Activated CD4-positive, alpha-beta memory T cell treated with anti-CD3 and anti-CD28 coated beads for 36 hours (primary cell): Measurements from ENCODE around the gene ZNF276. TPM values are rescaled to one million over a fixed set of nuclear protein-coding genes. Genes with fewer than 3 reads are reported as not detected.
A peak's percentile ranks its signal among the peaks of the same experiment; 100 is the strongest.

Source experiments
- CTCF ChIA-PET: fragments of 350-600 bp; sonication (Branson Sonifier 250); formaldehyde crosslinking; loops from one replicate; lab custom pipeline; 2021; ENCODE audit warnings: antibody characterized with exemption, inconsistent platforms; lab: Charles Lee
- POLR2A ChIA-PET: fragments of 350-600 bp; sonication (Branson Sonifier 250); formaldehyde crosslinking; loops from one replicate; lab custom pipeline; 2021; ENCODE audit warnings: antibody characterized with exemption; lab: Charles Lee
- DNase-seq: peaks from one replicate; pipeline ENCODE4 v3.0.0-alpha.2; 2020
- H3K27ac Mint-ChIP-seq: one replicate; pipeline ENCODE4 v1.8.0; 2021; ENCODE audit warnings: mixed read lengths
- H3K27me3 Mint-ChIP-seq: one replicate; pipeline ENCODE4 v1.8.0; 2021; ENCODE audit warnings: mixed read lengths
- H3K36me3 Mint-ChIP-seq: one replicate; pipeline ENCODE4 v1.8.0; 2021; ENCODE audit warnings: mixed read lengths
- H3K4me1 Mint-ChIP-seq: one replicate; pipeline ENCODE4 v1.8.0; 2021; ENCODE audit warnings: low read depth, mixed read lengths
- H3K4me3 Mint-ChIP-seq: one replicate; pipeline ENCODE4 v1.8.0; 2021; ENCODE audit warnings: mild to moderate bottlenecking, mixed read lengths
- H3K9me3 Mint-ChIP-seq: one replicate; pipeline ENCODE4 v1.8.0; 2021; ENCODE audit warnings: mixed read lengths
- intact Hi-C: fragments of 100-400 bp; cut with micrococcal nuclease; formaldehyde crosslinking; loops from one replicate; pipeline ENCODE4 v1.15.1; 2023
- total RNA-seq, 2 experiments: library from RNA; stranded (reverse); gene quantifications; one replicate each; pipeline ENCODE4 v1.2.3, GENCODE V29; 2021

ZNF276 gene
- total RNA-seq, 2 experiments from 2014 or later: 22.1 to 25.6 TPM

DNA sequence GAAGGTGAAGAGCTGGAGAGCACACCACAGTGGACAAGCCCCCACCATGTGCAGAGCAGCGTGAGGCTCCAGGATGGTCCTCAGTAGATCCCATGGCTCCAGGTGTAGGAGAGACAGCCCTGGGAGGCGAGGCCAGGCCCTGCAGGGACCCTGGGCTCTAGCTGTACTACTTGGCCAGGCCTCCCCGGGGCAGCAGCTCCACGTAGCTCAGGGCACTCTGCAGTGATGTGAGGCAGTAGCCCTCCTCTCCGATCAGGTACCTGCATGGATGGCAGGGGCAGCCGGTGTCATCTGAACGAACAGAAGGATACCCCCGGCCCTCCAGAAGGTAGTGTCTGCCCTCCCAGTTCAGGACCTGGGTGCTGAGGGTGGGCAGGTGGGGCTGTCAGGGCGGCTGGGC lies 13.6 kb upstream of the ZNF276 start:
- ChIA-PET POLR2A (interaction anchor here (1.7 kb wide), 1 partner anchor 17 kb away, joined by 4 read pairs; no protein-coding TSS in a partner anchor), CTCF (interaction anchor here (1.1 to 6.3 kb wide), 4 partner anchors 84 to 202 kb away, joined by 3 to 96 read pairs (median 8); no protein-coding TSS in a partner anchor)
- no peak overlapping the region for H3K4me3 Mint-ChIP-seq
- no peaks in the 10 kb centered on the region for H3K27me3 Mint-ChIP-seq
- intact Hi-C loops: no loop called here
- H3K4me1 Mint-ChIP-seq: peaks cover 3% of the 10 kb centered on the region
- H3K27ac Mint-ChIP-seq: no peak overlapping the region
- DNase-seq: no peak
- no peaks in the 10 kb centered on the region for H3K36me3 Mint-ChIP-seq
- no peaks in the 10 kb centered on the region for H3K9me3 Mint-ChIP-seq

DNA sequence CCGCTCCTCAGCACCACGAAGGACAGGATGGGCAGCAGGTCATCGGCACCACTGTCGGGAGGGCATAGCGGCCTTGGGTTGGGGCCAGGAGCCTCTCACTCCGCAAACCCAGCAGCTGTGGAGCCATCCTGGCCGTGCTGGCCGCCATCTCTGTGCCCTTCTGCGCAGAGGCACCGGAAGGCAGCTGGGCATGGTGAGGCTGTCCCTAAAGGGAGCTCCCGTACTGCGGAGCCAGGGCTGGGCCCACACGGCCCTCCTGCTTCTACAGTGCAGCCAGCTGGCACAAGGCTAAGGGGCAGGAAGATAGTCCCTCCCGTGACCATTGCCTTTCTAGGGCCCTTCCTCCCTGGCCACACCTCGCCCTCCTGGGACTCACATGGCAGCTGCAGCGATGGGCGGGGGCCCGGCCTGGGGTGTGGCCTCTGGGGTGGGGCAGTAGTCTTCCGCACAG lies 12.8 kb upstream of the ZNF276 start:
- no peak for DNase-seq
- POLR2A ChIA-PET: interaction anchor here (1.7 kb wide), 1 partner anchor 16 kb away, joined by 4 read pairs; no protein-coding TSS in a partner anchor
- H3K9me3 Mint-ChIP-seq: no peaks in the 10 kb centered on the region
- no peak overlapping the region for H3K4me3 Mint-ChIP-seq
- no peaks in the 10 kb centered on the region for H3K27me3 Mint-ChIP-seq
- intact Hi-C loops: no loop called here
- no peak overlapping the region for H3K27ac Mint-ChIP-seq
- H3K4me1 Mint-ChIP-seq: peaks cover 3% of the 10 kb centered on the region
- CTCF ChIA-PET: interaction anchor here (0.9 to 6.3 kb wide), 6 partner anchors 9 to 155 kb away, joined by 3 to 96 read pairs (median 8); no protein-coding TSS in a partner anchor
- H3K36me3 Mint-ChIP-seq: no peaks in the 10 kb centered on the region

DNA sequence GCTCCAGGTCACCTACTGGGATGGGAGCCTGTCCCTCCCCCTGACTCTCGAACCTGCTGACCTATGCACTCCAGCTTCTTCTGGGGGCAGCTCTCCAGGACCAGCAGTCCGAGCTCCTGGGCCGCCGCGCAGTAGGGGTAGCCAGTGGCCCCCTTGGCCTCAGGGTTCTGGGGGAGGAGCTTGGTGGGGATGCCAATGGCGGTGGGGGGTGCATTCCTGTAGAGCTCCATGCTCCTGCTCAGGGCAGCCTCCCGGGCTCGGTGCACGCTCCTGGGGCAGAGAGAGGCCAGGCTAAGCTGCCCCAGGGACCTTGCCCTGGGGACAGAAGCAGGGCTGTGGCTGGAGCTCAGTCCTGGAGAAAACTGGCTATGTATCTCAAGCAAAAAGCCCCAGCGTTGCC lies 12.2 kb upstream of the ZNF276 start:
- no peaks in the 10 kb centered on the region for H3K27me3 Mint-ChIP-seq
- peaks cover 3% of the 10 kb centered on the region for H3K4me1 Mint-ChIP-seq
- peaks cover 2% of the 10 kb centered on the region for H3K36me3 Mint-ChIP-seq
- H3K9me3 Mint-ChIP-seq: no peaks in the 10 kb centered on the region
- H3K4me3 Mint-ChIP-seq: no peak overlapping the region
- DNase-seq: no peak
- H3K27ac Mint-ChIP-seq: no peak overlapping the region
- ChIA-PET CTCF (interaction anchor here (0.9 to 6.3 kb wide), 5 partner anchors 9 to 151 kb away, joined by 3 to 96 read pairs (median 12); no protein-coding TSS in a partner anchor), POLR2A (interaction anchor here (1.7 kb wide), 1 partner anchor 15 kb away, joined by 4 read pairs; no protein-coding TSS in a partner anchor)
- intact Hi-C loops: no loop called here

DNA sequence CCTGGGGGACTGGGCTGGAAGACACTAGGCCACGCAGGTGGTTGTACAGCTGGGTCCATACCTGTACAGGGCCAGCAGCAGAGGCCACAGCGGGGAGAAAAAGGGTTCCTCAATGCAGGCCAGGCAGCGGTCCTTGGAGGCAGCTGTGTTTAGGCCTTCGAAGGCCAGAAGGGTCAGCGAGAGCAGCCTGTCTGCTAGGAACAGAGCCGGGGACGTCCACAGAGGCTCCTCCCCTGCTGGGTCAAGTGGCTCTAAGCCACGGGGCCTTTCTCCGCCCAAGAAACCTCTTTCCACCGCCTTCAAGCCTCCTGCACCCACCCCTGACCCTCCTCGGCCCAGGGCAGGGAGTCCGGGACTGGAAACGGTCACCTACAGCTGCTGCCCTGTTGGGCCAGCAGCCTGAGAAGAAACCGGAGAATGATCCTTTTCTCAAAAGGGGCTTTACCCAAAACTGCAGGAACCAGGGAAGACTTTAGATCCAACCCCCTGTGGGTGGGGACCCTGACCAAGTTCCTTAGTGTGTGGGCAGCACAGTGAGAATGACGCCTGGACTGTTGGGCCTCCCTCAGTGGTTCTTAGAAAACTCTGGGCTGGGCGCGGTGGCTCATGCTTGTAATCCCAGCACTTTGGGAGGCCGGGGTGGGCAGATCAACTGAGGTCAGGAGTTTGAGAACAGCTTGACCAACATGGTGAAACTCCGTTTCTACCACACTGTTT lies 11.5 kb upstream of the ZNF276 start:
- H3K9me3 Mint-ChIP-seq: no peaks in the 10 kb centered on the region
- no peak overlapping the region for H3K4me3 Mint-ChIP-seq
- H3K4me1 Mint-ChIP-seq: peaks cover 4% of the 10 kb centered on the region
- no peak for DNase-seq
- ChIA-PET POLR2A (interaction anchor here (0.8 kb wide), 1 partner anchor 15 kb away, joined by 4 read pairs; no protein-coding TSS in a partner anchor), CTCF (interaction anchor here (0.9 to 6.3 kb wide), 4 partner anchors 10 to 82 kb away, joined by 3 to 96 read pairs (median 12); no protein-coding TSS in a partner anchor)
- peaks cover 7% of the 10 kb centered on the region for H3K36me3 Mint-ChIP-seq
- intact Hi-C loops: no loop called here
- no peak overlapping the region for H3K27ac Mint-ChIP-seq
- no peaks in the 10 kb centered on the region for H3K27me3 Mint-ChIP-seq

DNA sequence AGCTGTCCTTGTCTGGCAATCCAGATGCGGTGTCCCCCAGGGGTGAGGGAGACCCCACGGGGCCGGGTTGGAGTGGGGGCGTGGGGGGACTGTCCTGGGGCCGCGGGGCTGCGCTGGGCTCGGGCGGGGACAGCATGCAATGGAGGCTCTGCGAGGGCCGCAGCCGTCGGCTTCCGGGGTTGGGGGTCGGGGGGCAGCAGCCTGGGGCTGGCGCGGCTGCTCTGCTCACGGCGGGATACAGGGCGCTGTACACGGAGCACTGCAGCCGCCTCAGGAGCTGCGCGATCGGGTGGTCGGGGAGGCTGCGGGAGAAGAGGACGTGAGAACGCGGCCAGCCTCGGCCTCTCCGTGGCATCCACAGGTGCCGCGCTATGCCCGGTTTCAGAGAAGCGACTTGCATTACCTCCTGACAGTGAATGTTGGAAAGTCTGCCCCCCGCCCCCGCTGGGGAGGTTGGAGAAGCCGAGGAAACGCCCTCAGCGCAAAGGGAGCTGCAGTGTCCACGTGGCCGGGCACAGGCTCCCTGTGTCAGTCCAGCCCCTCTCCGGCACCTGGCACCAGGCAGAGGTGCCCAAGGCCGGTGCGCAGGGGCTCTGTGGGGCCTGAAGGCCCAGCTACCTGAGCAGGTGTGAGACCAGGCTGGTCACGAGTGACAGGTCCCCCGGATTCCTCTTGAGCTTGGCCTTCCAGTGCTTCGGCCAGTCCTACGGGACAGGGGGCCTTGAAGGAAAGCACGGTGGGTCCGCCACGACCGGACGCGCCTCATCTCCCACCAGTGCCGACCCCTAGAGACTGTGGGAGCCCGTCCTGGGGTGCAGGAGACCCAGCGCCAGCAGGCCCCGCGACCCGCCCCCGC lies 10.4 kb upstream of the ZNF276 start:
- Mint-ChIP-seq H3K27ac (no peak overlapping the region), H3K4me1 (peaks cover 4% of the 10 kb centered on the region), H3K36me3 (peaks cover 8% of the 10 kb centered on the region), H3K27me3 (no peaks in the 10 kb centered on the region), H3K9me3 (no peaks in the 10 kb centered on the region), H3K4me3 (no peak overlapping the region)
- ChIA-PET CTCF (interaction anchor here (1.7 to 3.1 kb wide), 2 partner anchors 11 to 199 kb away, joined by 4 to 19 read pairs; no protein-coding TSS in a partner anchor), POLR2A (interaction anchor here (0.8 kb wide), 1 partner anchor 13 kb away, joined by 4 read pairs; no protein-coding TSS in a partner anchor)
- intact Hi-C loops: no loop called here
- DNase-seq: no peak

DNA sequence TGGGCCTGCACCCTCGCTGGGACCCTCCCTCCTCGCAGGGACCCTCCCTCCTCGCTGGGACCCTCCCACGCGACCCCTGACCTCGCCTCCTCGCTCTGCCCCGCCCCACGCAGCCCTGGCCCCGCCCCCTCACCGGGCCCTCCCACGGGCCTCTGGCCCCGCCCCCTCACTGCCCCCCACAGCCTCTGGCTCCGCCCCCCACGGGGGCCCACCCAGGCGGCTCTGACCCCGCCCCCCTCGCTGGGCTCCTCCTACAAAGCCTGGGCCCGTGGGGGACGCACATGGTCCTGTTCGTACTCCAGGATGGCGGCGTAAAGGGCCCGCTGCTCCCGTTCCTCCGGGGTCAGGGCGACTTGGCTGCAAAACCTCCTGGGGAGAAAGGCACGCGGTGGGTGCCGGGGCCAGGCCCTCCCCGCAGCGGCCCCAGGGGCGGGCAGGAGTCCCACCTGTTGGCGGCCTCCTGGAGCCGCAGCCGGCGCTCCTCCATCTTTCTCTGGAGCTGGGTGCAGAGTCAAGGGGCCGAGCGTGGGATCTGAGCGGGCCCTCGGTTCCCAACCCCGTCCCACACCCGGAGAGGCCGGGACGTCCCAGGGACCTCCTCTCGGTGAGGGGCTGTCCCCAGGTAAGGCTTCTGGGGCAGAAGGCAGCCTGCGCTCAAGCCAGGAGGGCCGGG lies 9.6 kb upstream of the ZNF276 start:
- Mint-ChIP-seq H3K27me3 (no peaks in the 10 kb centered on the region), H3K9me3 (no peaks in the 10 kb centered on the region), H3K4me3 (peak overlapping the region; percentile 74), H3K36me3 (peaks cover 10% of the 10 kb centered on the region), H3K4me1 (peaks cover 2% of the 10 kb centered on the region), H3K27ac (no peak overlapping the region)
- POLR2A ChIA-PET: no interaction called here
- peak; percentile 86 for DNase-seq
- CTCF ChIA-PET: interaction anchor here (1.7 kb wide), 2 partner anchors 12 to 199 kb away, joined by 4 to 10 read pairs; no protein-coding TSS in a partner anchor
- intact Hi-C loops: no loop called here

DNA sequence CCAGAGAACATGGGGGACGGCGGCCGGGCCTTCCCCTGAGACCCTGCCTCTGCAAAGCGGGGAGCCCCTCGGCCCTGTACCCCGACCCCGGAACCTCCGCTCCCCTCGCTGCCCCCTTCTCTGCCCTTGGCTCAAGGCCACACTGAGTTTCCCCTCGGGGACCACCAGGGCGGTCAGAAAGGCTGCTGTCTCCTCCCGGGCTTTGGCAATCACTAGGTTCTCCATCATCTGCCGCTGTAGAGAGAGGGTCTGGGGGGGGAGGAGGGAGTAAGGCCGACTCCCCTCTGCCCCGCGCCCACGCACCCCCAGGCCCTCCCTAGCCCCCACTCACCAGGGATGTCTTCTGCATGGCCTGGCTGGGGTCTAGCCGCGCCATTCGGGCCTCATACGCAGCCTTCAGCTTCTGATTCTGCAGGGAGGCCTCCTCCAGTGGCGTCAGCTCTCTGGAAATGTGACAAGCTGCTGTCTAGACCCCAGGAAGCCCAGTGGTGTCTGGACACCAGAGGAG lies 9.0 kb upstream of the ZNF276 start:
- POLR2A ChIA-PET: no interaction called here
- peak overlapping the region; percentile 74 for H3K4me3 Mint-ChIP-seq
- CTCF ChIA-PET: interaction anchor here (1.7 kb wide), 2 partner anchors 12 to 198 kb away, joined by 4 to 10 read pairs; no protein-coding TSS in a partner anchor

DNA sequence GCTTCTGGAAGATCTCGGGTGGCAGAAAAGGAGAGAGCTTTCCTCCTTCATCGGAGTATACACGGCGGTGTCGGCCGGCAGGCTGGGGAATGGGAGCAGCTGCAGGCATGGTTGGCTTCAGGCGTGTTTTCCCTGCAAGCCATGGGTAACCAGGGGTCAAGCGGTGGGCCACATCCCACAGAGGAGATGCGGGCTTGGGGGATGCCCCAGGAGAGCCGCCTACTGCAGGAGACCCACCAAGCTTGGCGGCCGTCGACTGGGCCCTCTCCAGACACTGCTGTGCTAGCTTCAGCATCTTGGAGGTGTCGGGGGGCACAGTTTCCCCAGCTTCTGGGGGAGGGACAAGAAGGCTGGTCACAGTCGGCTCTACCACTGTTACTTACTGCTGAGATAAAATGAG lies 4.8 kb upstream of the ZNF276 start:
- Mint-ChIP-seq H3K9me3 (no peaks in the 10 kb centered on the region), H3K27ac (no peak overlapping the region), H3K27me3 (no peaks in the 10 kb centered on the region), H3K4me1 (peaks cover 16% of the 10 kb centered on the region), H3K36me3 (peaks cover 19% of the 10 kb centered on the region), H3K4me3 (no peak overlapping the region)
- no peak for DNase-seq
- intact Hi-C loops: no loop called here
- ChIA-PET POLR2A (no interaction called here), CTCF (interaction anchor here (1.0 to 2.2 kb wide), 2 partner anchors 10 to 16 kb away, joined by 5 to 12 read pairs; partner anchors contain the start of gene SPATA2L)

More for the DNA sequence above, 9.0 kb upstream of the ZNF276 start:
- no peak for DNase-seq
- H3K27me3 Mint-ChIP-seq: no peaks in the 10 kb centered on the region
- peaks cover 2% of the 10 kb centered on the region for H3K4me1 Mint-ChIP-seq
- H3K9me3 Mint-ChIP-seq: no peaks in the 10 kb centered on the region
- intact Hi-C loops: no loop called here
- peaks cover 13% of the 10 kb centered on the region for H3K36me3 Mint-ChIP-seq
- no peak overlapping the region for H3K27ac Mint-ChIP-seq

DNA sequence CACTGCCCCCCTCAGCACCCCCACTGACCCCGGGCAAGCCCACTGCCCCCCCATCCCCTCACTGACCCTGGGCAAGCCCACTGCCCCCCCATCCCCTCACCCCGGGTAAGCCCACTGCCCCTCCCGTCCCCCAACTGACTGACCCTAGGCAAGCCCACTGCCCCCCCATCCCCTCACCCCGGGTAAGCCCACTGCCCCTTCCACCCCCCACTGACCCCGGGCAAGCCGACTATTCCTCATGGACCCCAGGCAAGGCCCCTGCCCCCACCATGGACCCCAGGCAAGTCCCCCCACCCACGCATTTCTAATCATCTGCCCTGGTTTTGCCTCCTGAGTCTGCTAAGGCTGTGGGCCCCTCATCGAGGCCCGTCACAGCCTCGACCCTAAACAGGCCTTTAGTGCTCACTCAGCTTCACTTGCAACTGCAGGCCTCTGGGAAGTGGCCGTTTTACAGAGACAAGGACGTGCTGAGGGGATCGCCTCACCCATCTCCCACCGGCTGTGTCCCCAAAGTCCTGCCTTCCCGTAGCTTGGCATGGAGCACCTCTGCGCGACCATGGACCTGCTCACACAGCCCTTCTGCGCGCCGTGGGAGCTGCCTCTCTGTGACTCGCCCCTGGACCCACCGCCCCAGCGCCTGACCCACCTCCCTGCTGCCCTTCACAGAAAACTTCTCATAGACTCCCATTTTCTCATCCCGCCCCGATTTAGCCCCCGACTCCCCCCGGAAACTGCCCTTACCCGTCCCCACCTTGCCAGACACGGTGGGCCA lies 4.2 kb upstream of the ZNF276 start:
- Mint-ChIP-seq H3K4me3 (no peak overlapping the region), H3K36me3 (peaks cover 19% of the 10 kb centered on the region), H3K27ac (no peak overlapping the region), H3K27me3 (no peaks in the 10 kb centered on the region), H3K9me3 (no peaks in the 10 kb centered on the region), H3K4me1 (peaks cover 16% of the 10 kb centered on the region)
- ChIA-PET CTCF (interaction anchor here (1.2 to 2.2 kb wide), 3 partner anchors 11 to 17 kb away, joined by 6 to 12 read pairs (median 6); partner anchors contain the start of gene SPATA2L), POLR2A (no interaction called here)
- intact Hi-C loops: no loop called here
- DNase-seq: no peak

DNA sequence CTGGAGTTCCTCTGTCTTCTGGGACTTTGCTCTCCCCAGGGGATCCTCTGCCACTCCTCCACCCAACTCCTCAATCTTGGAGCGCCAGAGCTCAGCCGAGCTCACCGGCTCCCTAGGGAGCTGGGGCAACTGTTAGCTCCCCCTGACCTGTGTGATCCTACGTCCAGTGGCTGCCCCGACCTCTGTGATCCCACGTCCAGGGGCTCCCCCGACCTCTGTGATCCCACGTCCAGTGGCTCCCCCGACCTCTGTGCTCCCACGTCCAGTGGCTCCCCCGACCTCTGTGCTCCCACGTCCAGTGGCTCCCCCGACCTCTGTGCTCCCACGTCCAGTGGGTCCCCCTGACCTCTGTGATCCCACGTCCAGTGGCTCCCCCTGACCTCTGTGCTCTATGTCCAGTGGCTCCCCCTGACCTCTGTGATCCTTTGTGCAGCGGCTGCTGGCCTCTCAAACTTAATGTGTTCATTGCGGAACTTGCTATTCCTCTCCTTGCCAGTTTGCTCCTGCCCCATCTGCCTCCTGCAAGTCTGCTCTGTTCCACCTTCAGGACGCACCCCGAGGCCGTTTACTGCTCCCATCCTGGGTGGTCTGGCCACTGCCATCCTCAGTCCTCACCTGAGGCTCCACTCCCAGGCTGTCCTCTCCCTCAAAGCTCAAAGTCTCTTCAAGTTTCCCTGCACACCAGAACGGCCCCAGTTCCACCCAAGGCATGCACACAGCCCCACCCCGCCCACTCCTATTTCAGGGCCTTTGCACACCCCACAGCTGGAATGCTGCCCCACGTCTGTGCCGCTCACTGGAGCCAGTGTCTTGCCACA lies 3.4 kb upstream of the ZNF276 start:
- Mint-ChIP-seq H3K4me1 (peaks cover 21% of the 10 kb centered on the region), H3K27ac (no peak overlapping the region), H3K4me3 (peak overlapping the region; percentile 16), H3K9me3 (no peaks in the 10 kb centered on the region), H3K36me3 (peaks cover 25% of the 10 kb centered on the region), H3K27me3 (no peaks in the 10 kb centered on the region)
- POLR2A ChIA-PET: no interaction called here
- CTCF ChIA-PET: interaction anchor here (1.2 to 1.3 kb wide), 2 partner anchors 12 to 18 kb away, joined by 6 read pairs; no protein-coding TSS in a partner anchor
- intact Hi-C loops: no loop called here
- no peak for DNase-seq
